PFSK-1 (cell line): ENCODE results near the gene RAP1GDS1.

Experiments
- FOXP2 ChIP-seq: optimal IDR thresholded peaks from 2 replicates; pipeline ENCODE3; 2011; ENCODE audit warnings: borderline replicate concordance, control low read depth, inconsistent platforms; ENCODE audit not compliant: insufficient read depth; ENCODE audit errors: extremely low read length, extremely low read depth
- POLR2AphosphoS5 ChIP-seq: IDR thresholded peaks from 2 replicates; pipeline ENCODE4 v1.6.1; 2012; ENCODE audit warnings: low read depth, mild to moderate bottlenecking, control low read depth, low read length, moderate library complexity
- REST ChIP-seq, 2 experiments: IDR thresholded peaks; 2 replicates each; pipeline versions ENCODE4 v1.6.1 to v1.8.0; 2011 to 2012; ENCODE audit warnings: low read depth in 2 of 2, low read length in 2 of 2, control low read depth in 1 of 2, inconsistent platforms in 1 of 2, mild to moderate bottlenecking in 1 of 2, moderate library complexity in 1 of 2; ENCODE audit not compliant: insufficient read depth in 1 of 2
- SIN3A ChIP-seq: IDR thresholded peaks from 2 replicates; pipeline ENCODE4 v1.6.1; 2012; ENCODE audit warnings: mild to moderate bottlenecking, low read length, moderate library complexity, borderline replicate concordance; ENCODE audit not compliant: insufficient read depth
- TAF1 ChIP-seq: IDR thresholded peaks from 2 replicates; pipeline ENCODE4 v1.6.1; 2012; ENCODE audit warnings: low read length, control low read depth, borderline replicate concordance; ENCODE audit not compliant: insufficient read depth

- TF ChIP-seq SIN3A (no peak), POLR2AphosphoS5 (no peak), TAF1 (no peak), REST (IDR thresholded peaks at IDR 0.05; ENCODE audit: insufficient read depth in 1 of 2, low read depth in 2 of 2, low read length in 2 of 2) (no peak), FOXP2 (no peak)
Measured at GRCh38 chr4:98452091-98452490, 190.9 kb downstream of the RAP1GDS1 start.
